Thyroid gland (tissue), 4 donors: ENCODE data around the gene LCAT.

ENCODE experiments used
- CTCF ChIP-seq, 6 experiments: fragments of 200-600 bp in 3 of 6; fragments of 450-650 bp in 3 of 6; sonication (generic) in 3 of 6; IDR thresholded peaks; one replicate each; pipeline ENCODE4 v1.5.1; 2016 to 2019; ENCODE audit warnings: antibody characterized with exemption in 6 of 6, mild to moderate bottlenecking in 2 of 6, inconsistent platforms in 1 of 6, moderate library complexity in 1 of 6
- POLR2A ChIP-seq, 2 donors: fragments of 450-650 bp; IDR thresholded peaks; one replicate each; pipeline ENCODE4 v1.6.1; 2017; ENCODE audit warnings: antibody characterized with exemption in 2 of 2, mild to moderate bottlenecking in 2 of 2, moderate library complexity in 1 of 2

GRCh38 chr16:67986949-67987348 lies 43.0 kb upstream of the LCAT start:
- TF ChIP-seq CTCF (IDR thresholded peaks at IDR 0.05) (no peak), POLR2A (IDR thresholded peaks at IDR 0.05) (no peak)
